MCF 10A (cell line): ENCODE results near the gene CORT. TPM values are rescaled to one million over a fixed set of nuclear protein-coding genes. Genes with fewer than 3 reads are reported as not detected.

Experiments used
- Bru-seq: library from RNA; stranded (reverse); fragments of 400-500 nt; gene quantifications from one replicate; lab custom pipeline; 2021; lab: Mats Ljungman, UMichigan
- BruChase-seq, 2 experiments: library from RNA; stranded (reverse); fragments of 400-500 nt; gene quantifications; one replicate each; lab custom pipeline; 2021; lab: Mats Ljungman, UMichigan
- BruUV-seq: library from RNA; stranded (reverse); fragments of 400-500 nt; replicated peaks from 2 replicates; lab custom pipeline; 2021; lab: Mats Ljungman, UMichigan
- CTCF ChIA-PET: fragments of 300-600 bp; sonication (Branson Sonifier 250); formaldehyde crosslinking; extraction: SDS; loops from one replicate; lab custom pipeline; 2021; ENCODE audit warnings: antibody characterized with exemption, inconsistent platforms; lab: Yijun Ruan, JAX
- POLR2A ChIA-PET: fragments of 300-600, 350-650 bp; sonication (Branson Sonifier 250); formaldehyde crosslinking; extraction: SDS; loops from one replicate; lab custom pipeline; 2020; ENCODE audit warnings: antibody characterized with exemption, inconsistent platforms; lab: Yijun Ruan, JAX
- DNase-seq: peaks from one replicate; pipeline ENCODE4 v3.0.0-alpha.2; 2018; ENCODE audit not compliant: unreplicated experiment
- H3K27ac Mint-ChIP-seq: one replicate; pipeline ENCODE4 v1.8.0; 2022; ENCODE audit warnings: mild to moderate bottlenecking, low read depth, mixed read lengths; ENCODE audit not compliant: unreplicated experiment
- H3K27me3 Mint-ChIP-seq: one replicate; pipeline ENCODE4 v1.8.0; 2022; ENCODE audit warnings: mixed read lengths; ENCODE audit not compliant: insufficient read depth, unreplicated experiment
- H3K36me3 Mint-ChIP-seq: one replicate; pipeline ENCODE4 v1.8.0; 2022; ENCODE audit warnings: mild to moderate bottlenecking, moderate library complexity, mixed read lengths; ENCODE audit not compliant: insufficient read depth, unreplicated experiment
- H3K4me1 Mint-ChIP-seq: one replicate; pipeline ENCODE4 v1.8.0; 2022; ENCODE audit warnings: mixed read lengths; ENCODE audit not compliant: insufficient read depth, unreplicated experiment
- H3K4me3 Mint-ChIP-seq: one replicate; pipeline ENCODE4 v1.8.0; 2022; ENCODE audit warnings: mild to moderate bottlenecking, moderate library complexity, mixed read lengths; ENCODE audit not compliant: unreplicated experiment
- H3K9me3 Mint-ChIP-seq: one replicate; pipeline ENCODE4 v1.8.0; 2022; ENCODE audit warnings: mixed read lengths; ENCODE audit not compliant: unreplicated experiment
- CTCF ChIP-seq: fragments of 200-600 bp; IDR thresholded peaks from one replicate; pipeline ENCODE4 v1.8.0; 2022; ENCODE audit warnings: antibody characterized with exemption, mild to moderate bottlenecking; ENCODE audit not compliant: unreplicated experiment
- intact Hi-C: fragments of 100-400 bp; cut with micrococcal nuclease; formaldehyde crosslinking; loops from 2 replicates; pipeline ENCODE4 v1.14.1; 2022
- long read RNA-seq: library from polyadenylated mRNA; stranded (forward); transcript quantifications from one replicate; pipeline ENCODE4 v2.0.0, GENCODE V29; 2022
- total RNA-seq: library from RNA; stranded (reverse); gene quantifications from 2 replicates; pipeline ENCODE4 v1.2.3, GENCODE V29; 2022

The CORT gene, protein sequence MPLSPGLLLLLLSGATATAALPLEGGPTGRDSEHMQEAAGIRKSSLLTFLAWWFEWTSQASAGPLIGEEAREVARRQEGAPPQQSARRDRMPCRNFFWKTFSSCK
- total RNA-seq (0.66 TPM in 1 of 2 replicates, not detected in the other), Bru-seq, nascent RNA (percentile 31 among the genes with signal in this experiment), BruChase-seq, experiment 1, labeled RNA remaining after a 6-hour chase (percentile 67 among the genes with signal in this experiment), BruChase-seq, experiment 2, labeled RNA remaining after a 2-hour chase (percentile 56 among the genes with signal in this experiment)
- long read RNA-seq: 0 reads

GRCh38 chr1:10449751-10450150 is at the start of gene CORT:
CORT (plus strand) TSS chr1:10450031; CDS start chr1:10450224, 193 bp downstream.
- Mint-ChIP-seq H3K9me3 (no peaks in the 10 kb centered on the region), H3K4me3 (no peak within 1 kb of the TSS), H3K27ac (no peak within 1 kb of the TSS), H3K4me1 (no peaks in the 10 kb centered on the region), H3K27me3 (no peaks in the 10 kb centered on the region), H3K36me3 (peaks cover 8% of the 10 kb centered on the region)
- DNase-seq: no peak
- BruUV-seq: no TSS peak
- ChIA-PET POLR2A (interaction anchor here (1.9 kb wide), 1 partner anchor 19 kb away, joined by 5 read pairs; the partner anchor contains the start of gene CENPS), CTCF (interaction anchor here (1.1 kb wide), 1 partner anchor 21 kb away, joined by 6 read pairs; no protein-coding TSS in a partner anchor)
- intact Hi-C loops: no loop called here
- TF ChIP-seq CTCF: no peak

GRCh38 chr1:10401281-10401680 is 48.5 kb upstream of the CORT start:
- intact Hi-C loops: no loop called here
- peak overlapping the region; percentile 44 for H3K27ac Mint-ChIP-seq
- ChIA-PET CTCF (interaction anchor here (0.7 to 2.8 kb wide), 4 partner anchors 21 to 679 kb away, joined by 3 to 25 read pairs (median 8); no protein-coding TSS in a partner anchor), POLR2A (interaction anchor here (0.6 to 3.2 kb wide), 5 partner anchors 13 to 458 kb away, joined by 3 to 85 read pairs (median 3); partner anchors contain the start of genes LZIC and NMNAT1)
- H3K4me1 Mint-ChIP-seq: peaks cover 10% of the 10 kb centered on the region
- no peak for DNase-seq
- no peaks in the 10 kb centered on the region for H3K9me3 Mint-ChIP-seq
- no TSS peak for BruUV-seq
- TF ChIP-seq CTCF: no peak
- peaks cover 40% of the 10 kb centered on the region for H3K36me3 Mint-ChIP-seq
- H3K27me3 Mint-ChIP-seq: no peaks in the 10 kb centered on the region
- H3K4me3 Mint-ChIP-seq: no peak overlapping the region

DNA sequence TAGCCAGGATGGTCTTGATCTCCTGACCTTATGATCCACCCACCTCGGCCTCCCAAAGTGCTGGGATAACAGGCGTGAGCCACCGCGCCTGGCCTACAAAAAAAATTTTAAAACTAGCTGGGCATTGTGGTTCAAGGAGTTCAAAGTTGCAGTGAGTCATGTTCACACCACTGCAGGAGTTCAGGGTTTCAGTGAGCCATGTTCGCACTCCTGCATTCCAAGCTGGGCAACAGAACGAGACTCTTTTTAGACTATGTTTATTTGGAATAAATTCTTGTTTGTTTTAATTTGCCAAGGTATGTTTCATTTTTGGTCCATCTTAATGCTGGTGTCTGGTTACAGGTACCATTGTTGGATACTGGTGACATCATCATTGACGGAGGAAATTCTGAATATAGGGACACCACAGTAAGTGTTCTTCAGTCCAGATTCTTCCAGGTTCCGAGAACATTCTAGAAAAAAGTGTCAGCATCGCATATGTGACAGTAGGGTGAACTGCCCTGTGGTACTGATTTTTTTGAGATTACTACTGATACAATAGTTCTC is 47.0 kb upstream of the CORT start:
- no peak for TF ChIP-seq CTCF
- POLR2A ChIA-PET: no interaction called here
- no peaks in the 10 kb centered on the region for H3K9me3 Mint-ChIP-seq
- no peak overlapping the region for H3K27ac Mint-ChIP-seq
- BruUV-seq: no TSS peak
- H3K4me1 Mint-ChIP-seq: peaks cover 10% of the 10 kb centered on the region
- DNase-seq: peak; percentile 29
- no peak overlapping the region for H3K4me3 Mint-ChIP-seq
- peaks cover 53% of the 10 kb centered on the region for H3K36me3 Mint-ChIP-seq
- CTCF ChIA-PET: interaction anchor here (0.7 to 1.0 kb wide), 2 partner anchors 27 to 452 kb away, joined by 3 read pairs; no protein-coding TSS in a partner anchor
- intact Hi-C loops: no loop called here
- H3K27me3 Mint-ChIP-seq: no peaks in the 10 kb centered on the region

DNA sequence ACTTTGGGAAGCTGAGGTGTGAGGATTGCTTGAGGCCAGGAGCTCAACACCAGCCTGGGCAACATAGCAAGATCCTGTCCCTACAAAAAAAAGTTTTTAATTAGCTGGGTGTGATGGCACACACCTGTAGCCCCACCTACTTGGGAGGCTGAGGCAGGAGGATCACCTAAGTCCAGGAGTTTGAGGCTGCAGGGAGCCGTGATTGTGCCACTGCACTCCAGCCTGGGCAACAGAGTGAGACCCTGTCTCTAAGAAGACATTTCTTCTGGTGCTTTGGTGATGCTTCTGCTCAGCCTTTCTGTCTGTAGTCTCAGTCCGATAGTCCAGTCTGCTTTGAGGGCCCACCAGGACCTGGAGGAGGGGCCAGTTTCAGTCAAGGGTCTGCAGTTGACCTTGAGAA is 42.6 kb upstream of the CORT start:
- ChIA-PET CTCF (interaction anchor here (0.6 to 0.8 kb wide), 3 partner anchors 40 to 149 kb away, joined by 3 to 4 read pairs (median 3); no protein-coding TSS in a partner anchor), POLR2A (no interaction called here)
- BruUV-seq: no TSS peak
- no peaks in the 10 kb centered on the region for H3K4me1 Mint-ChIP-seq
- no peak for DNase-seq
- no peak overlapping the region for H3K4me3 Mint-ChIP-seq
- H3K27ac Mint-ChIP-seq: no peak overlapping the region
- no peaks in the 10 kb centered on the region for H3K27me3 Mint-ChIP-seq
- H3K9me3 Mint-ChIP-seq: no peaks in the 10 kb centered on the region
- H3K36me3 Mint-ChIP-seq: peaks cover 81% of the 10 kb centered on the region
- TF ChIP-seq CTCF: no peak
- intact Hi-C loops: no loop called here
